Liver (tissue), 9 donors: ENCODE results near the gene HLCS. TPM values are rescaled to one million over a fixed set of nuclear protein-coding genes. Genes with fewer than 3 reads are reported as not detected.

ENCODE experiments used
- DNase-seq: peaks from one replicate; pipeline ENCODE4 v3.0.0-alpha.2; 2017; ENCODE audit warnings: low spot score
- H3K27ac ChIP-seq, 2 donors: one replicate each; pipeline ENCODE4 v1.7.0; 2013; ENCODE audit warnings: inconsistent platforms in 2 of 2, low read length in 2 of 2, control low read depth in 1 of 2, low read depth in 1 of 2, mild to moderate bottlenecking in 1 of 2
- H3K27me3 ChIP-seq, 4 donors: one replicate each; pipeline versions ENCODE4 v1.6.1 to v1.7.0; 2013; ENCODE audit warnings: low read length in 3 of 4, inconsistent platforms in 1 of 4, mild to moderate bottlenecking in 1 of 4, moderate library complexity in 1 of 4; ENCODE audit not compliant: control insufficient read depth in 4 of 4, insufficient read depth in 4 of 4
- H3K36me3 ChIP-seq, 4 donors: one replicate each; pipeline versions ENCODE4 v1.6.1 to v1.7.0; 2013; ENCODE audit warnings: low read length in 3 of 4, mild to moderate bottlenecking in 3 of 4, low read depth in 1 of 4, moderate library complexity in 1 of 4; ENCODE audit not compliant: control insufficient read depth in 4 of 4, insufficient read depth in 3 of 4
- H3K4me1 ChIP-seq, 4 donors: one replicate each; pipeline versions ENCODE4 v1.6.1 to v1.7.0; 2013; ENCODE audit warnings: low read length in 3 of 4, mild to moderate bottlenecking in 3 of 4, moderate library complexity in 1 of 4; ENCODE audit not compliant: control insufficient read depth in 4 of 4, insufficient read depth in 4 of 4
- H3K4me3 ChIP-seq, 3 donors: one replicate each; pipeline versions ENCODE4 v1.6.1 to v1.7.0; 2013; ENCODE audit warnings: low read length in 3 of 3, control low read depth in 1 of 3, low read depth in 1 of 3, mild to moderate bottlenecking in 1 of 3
- H3K9ac ChIP-seq, 2 donors: one replicate each; pipeline ENCODE4 v1.7.0; 2013; ENCODE audit warnings: low read length in 2 of 2, mild to moderate bottlenecking in 2 of 2, moderate library complexity in 2 of 2, control low read depth in 1 of 2, low read depth in 1 of 2
- H3K9me3 ChIP-seq, 4 donors: one replicate each; pipeline versions ENCODE4 v1.6.1 to v1.7.0; 2013; ENCODE audit warnings: low read length in 3 of 4; ENCODE audit not compliant: control insufficient read depth in 4 of 4
- ATF3 ChIP-seq: IDR thresholded peaks from 2 replicates; pipeline ENCODE4 v1.6.1; 2016; ENCODE audit warnings: antibody characterized with exemption
- CTCF ChIP-seq: fragments of 150-350 bp; IDR thresholded peaks from 2 replicates; pipeline ENCODE4 v1.5.1; 2017; ENCODE audit warnings: improper control_type of control experiment, low read depth, low read length; ENCODE audit not compliant: missing input control
- EGR1 ChIP-seq, 2 donors: IDR thresholded peaks; 2 replicates each; pipeline ENCODE4 v1.6.1; 2016 to 2018; ENCODE audit warnings: antibody characterized with exemption in 2 of 2, low read depth in 2 of 2
- FOXA1 ChIP-seq: IDR thresholded peaks from 2 replicates; pipeline ENCODE4 v1.6.1; 2016; ENCODE audit warnings: antibody characterized with exemption
- FOXA2 ChIP-seq: IDR thresholded peaks from 2 replicates; pipeline ENCODE4 v1.6.1; 2016; ENCODE audit warnings: antibody characterized with exemption
- GABPA ChIP-seq, 2 donors: IDR thresholded peaks in 1 of 2; conservative IDR thresholded peaks in 1 of 2; 2 replicates each; pipeline ENCODE4 v1.6.1; 2016; ENCODE audit warnings: antibody characterized with exemption in 2 of 2, mild to moderate bottlenecking in 1 of 2, moderate library complexity in 1 of 2
- HNF4A ChIP-seq, 2 donors: conservative IDR thresholded peaks; 2 replicates each; pipeline ENCODE4 v1.6.1; 2016; ENCODE audit warnings: antibody characterized with exemption in 2 of 2, mild to moderate bottlenecking in 2 of 2
- HNF4G ChIP-seq: IDR thresholded peaks from 2 replicates; pipeline ENCODE4 v1.6.1; 2016; ENCODE audit warnings: antibody characterized with exemption
- JUND ChIP-seq, 2 donors: IDR thresholded peaks; 2 replicates each; pipeline ENCODE4 v1.6.1; 2016; ENCODE audit warnings: antibody characterized with exemption in 2 of 2
- NR2F2 ChIP-seq: IDR thresholded peaks from 2 replicates; pipeline ENCODE4 v1.6.1; 2016; ENCODE audit warnings: antibody characterized with exemption
- RAD21 ChIP-seq, 2 donors: IDR thresholded peaks; 2 replicates each; pipeline ENCODE4 v1.6.1; 2016; ENCODE audit warnings: antibody characterized with exemption in 2 of 2, mild to moderate bottlenecking in 2 of 2
- RXRA ChIP-seq, 2 donors: IDR thresholded peaks; 2 replicates each; pipeline ENCODE4 v1.6.1; 2017 to 2018; ENCODE audit warnings: antibody characterized with exemption in 2 of 2, mild to moderate bottlenecking in 1 of 2
- SP1 ChIP-seq: IDR thresholded peaks from 2 replicates; pipeline ENCODE4 v1.6.1; 2018; ENCODE audit warnings: antibody characterized with exemption, mild to moderate bottlenecking
- TAF1 ChIP-seq: conservative IDR thresholded peaks from 2 replicates; pipeline ENCODE4 v1.6.1; 2016; ENCODE audit warnings: antibody characterized with exemption, mild to moderate bottlenecking
- YY1 ChIP-seq: IDR thresholded peaks from 2 replicates; pipeline ENCODE4 v1.6.1; 2016; ENCODE audit warnings: antibody characterized with exemption, mild to moderate bottlenecking
- ZBTB33 ChIP-seq: IDR thresholded peaks from 2 replicates; pipeline ENCODE4 v1.6.1; 2016; ENCODE audit warnings: antibody characterized with exemption
- WGBS: extraction: QIAGEN DNeasy Blood & Tissue Kit; methylation state at CpG from one replicate; pipeline ENCODE4 v1.1.7; 2013; 5-methylcytosine and 5-hydroxymethylcytosine counted together
- polyA plus RNA-seq, 2 donors: library from polyadenylated mRNA; stranded (reverse) in 1 of 2; unstranded in 1 of 2; fragments of 200-250 nt in 1 of 2; fragments of >200 nt in 1 of 2; fragmentation: Nextera tagmentation in 1 of 2; extraction: Ambion mirVana in 1 of 2; gene quantifications; one replicate each; pipeline versions ENCODE4 v1.2.1 to v1.2.3, GENCODE V29; 2013 to 2015
- total RNA-seq, 2 donors: library from RNA; depleted of rRNA; stranded (reverse); fragments of >200 nt; gene quantifications; one replicate each; pipeline ENCODE4 v1.2.3, GENCODE V29; 2014
- TF ChIP-seq, protein P1 (sequence below): IDR thresholded peaks from 2 replicates; pipeline ENCODE4 v1.6.1; 2016; ENCODE audit warnings: antibody characterized with exemption
- TF ChIP-seq, protein P2 (sequence below): IDR thresholded peaks from 2 replicates; pipeline ENCODE4 v1.6.1; 2016; ENCODE audit warnings: antibody characterized with exemption, mild to moderate bottlenecking
- donor health status: healthy.
- donor health status: healthy.
- donor health status: healthy.
- donor health status: healthy.
- donor health status: healthy.

The HLCS gene
- total and polyA plus RNA-seq, 4 donors, result 6.6 to 22.5 (median 8.3) TPM

DNA sequence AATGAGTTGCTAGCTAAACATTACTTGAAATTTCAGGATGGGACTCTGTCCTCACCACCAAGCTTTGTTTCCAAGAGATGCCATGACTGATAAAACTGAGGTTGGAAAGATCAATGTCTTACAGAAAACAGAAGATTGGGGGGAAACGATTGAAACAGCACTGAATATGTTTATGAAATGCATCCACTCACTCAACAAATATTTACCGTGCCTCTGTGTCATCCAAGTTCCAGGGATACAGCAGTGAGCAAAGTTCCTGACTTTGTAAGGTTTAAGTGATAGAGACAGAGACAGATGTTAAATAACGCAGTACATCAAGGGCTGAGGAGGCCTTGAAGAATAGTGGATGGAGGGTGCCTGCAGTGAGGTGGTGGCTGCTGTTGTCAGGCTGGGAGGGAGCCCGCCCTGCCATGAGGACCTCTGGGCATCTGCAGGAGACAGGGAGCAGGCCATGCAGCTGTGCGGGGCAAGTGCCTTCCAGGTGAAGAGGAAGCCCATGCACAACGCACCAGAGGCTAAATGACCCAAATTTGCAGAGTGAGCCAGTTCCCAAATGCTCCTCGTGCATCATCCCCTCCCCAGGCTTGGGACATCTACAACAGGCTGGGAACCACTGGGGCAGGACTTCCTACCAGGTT is 108.0 kb downstream of the HLCS start:
- no peaks in the 10 kb centered on the region for H3K9me3 ChIP-seq
- H3K9ac ChIP-seq, result no peak overlapping the region
- TF ChIP-seq NR2F2 (no peak), CTCF (no peak), TAF1 (no peak), RXRA (IDR thresholded peaks at IDR 0.05) (peak; percentile 11 to 60), HNF4G (no peak), ATF3 (no peak), JUND (IDR thresholded peaks at IDR 0.05) (peak in 1 of 2 donors; percentile 60), FOXA2 (peak; percentile 27), FOXA1 (peak; percentile 22), HNF4A (conservative IDR thresholded peaks at IDR 0.05) (peak; percentile 49 to 63), GABPA (IDR thresholded peaks at IDR 0.05 in 1 of 2, conservative IDR thresholded peaks at IDR 0.05 in 1 of 2) (no peak), ZBTB33 (no peak), RAD21 (IDR thresholded peaks at IDR 0.05) (peak in 1 of 2 donors; percentile 8)
- TF ChIP-seq, protein P1, sequence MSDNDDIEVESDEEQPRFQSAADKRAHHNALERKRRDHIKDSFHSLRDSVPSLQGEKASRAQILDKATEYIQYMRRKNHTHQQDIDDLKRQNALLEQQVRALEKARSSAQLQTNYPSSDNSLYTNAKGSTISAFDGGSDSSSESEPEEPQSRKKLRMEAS, result no peak
- TF ChIP-seq, protein P2, sequence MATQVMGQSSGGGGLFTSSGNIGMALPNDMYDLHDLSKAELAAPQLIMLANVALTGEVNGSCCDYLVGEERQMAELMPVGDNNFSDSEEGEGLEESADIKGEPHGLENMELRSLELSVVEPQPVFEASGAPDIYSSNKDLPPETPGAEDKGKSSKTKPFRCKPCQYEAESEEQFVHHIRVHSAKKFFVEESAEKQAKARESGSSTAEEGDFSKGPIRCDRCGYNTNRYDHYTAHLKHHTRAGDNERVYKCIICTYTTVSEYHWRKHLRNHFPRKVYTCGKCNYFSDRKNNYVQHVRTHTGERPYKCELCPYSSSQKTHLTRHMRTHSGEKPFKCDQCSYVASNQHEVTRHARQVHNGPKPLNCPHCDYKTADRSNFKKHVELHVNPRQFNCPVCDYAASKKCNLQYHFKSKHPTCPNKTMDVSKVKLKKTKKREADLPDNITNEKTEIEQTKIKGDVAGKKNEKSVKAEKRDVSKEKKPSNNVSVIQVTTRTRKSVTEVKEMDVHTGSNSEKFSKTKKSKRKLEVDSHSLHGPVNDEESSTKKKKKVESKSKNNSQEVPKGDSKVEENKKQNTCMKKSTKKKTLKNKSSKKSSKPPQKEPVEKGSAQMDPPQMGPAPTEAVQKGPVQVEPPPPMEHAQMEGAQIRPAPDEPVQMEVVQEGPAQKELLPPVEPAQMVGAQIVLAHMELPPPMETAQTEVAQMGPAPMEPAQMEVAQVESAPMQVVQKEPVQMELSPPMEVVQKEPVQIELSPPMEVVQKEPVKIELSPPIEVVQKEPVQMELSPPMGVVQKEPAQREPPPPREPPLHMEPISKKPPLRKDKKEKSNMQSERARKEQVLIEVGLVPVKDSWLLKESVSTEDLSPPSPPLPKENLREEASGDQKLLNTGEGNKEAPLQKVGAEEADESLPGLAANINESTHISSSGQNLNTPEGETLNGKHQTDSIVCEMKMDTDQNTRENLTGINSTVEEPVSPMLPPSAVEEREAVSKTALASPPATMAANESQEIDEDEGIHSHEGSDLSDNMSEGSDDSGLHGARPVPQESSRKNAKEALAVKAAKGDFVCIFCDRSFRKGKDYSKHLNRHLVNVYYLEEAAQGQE, result no peak
- no peaks in the 10 kb centered on the region for H3K27me3 ChIP-seq
- peak overlapping the region; percentile 45 for H3K27ac ChIP-seq
- H3K4me3 ChIP-seq, result no peak overlapping the region
- H3K36me3 ChIP-seq, result no peaks in the 10 kb centered on the region
- peaks cover 14 to 43% (median 30%) of the 10 kb centered on the region in 4 donors for H3K4me1 ChIP-seq
- no peak for DNase-seq
- WGBS, result 62% methylated on average over 7 of the region's 7 CpGs

DNA sequence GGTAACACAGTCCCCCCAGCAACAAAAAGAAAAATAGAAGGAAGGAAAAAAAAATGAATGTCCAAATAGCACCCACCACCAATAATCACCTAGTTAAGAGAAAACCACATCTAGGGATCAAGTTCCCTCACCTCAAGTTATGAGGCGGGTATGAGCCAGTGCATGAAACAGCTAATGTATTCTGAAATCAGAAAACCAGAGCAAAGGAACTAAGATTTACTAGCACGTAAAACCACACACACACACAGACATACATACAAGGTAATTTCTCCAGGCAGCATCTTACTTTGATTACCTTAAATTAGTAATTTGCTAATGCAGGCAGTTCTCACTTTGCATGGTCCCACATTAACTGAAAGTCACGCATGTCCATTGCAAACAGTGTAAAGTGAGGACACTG is 109.8 kb downstream of the HLCS start:
- no peak overlapping the region for H3K4me3 ChIP-seq
- no peak for DNase-seq
- H3K36me3 ChIP-seq, result no peaks in the 10 kb centered on the region
- H3K27me3 ChIP-seq, result no peaks in the 10 kb centered on the region
- 93% methylated on average over 3 of the region's 3 CpGs for WGBS
- peaks cover 14 to 38% (median 22%) of the 10 kb centered on the region in 4 donors for H3K4me1 ChIP-seq
- H3K9me3 ChIP-seq, result no peaks in the 10 kb centered on the region
- no peak overlapping the region for H3K27ac ChIP-seq
- no peak overlapping the region for H3K9ac ChIP-seq
- TF ChIP-seq HNF4G (no peak), YY1 (no peak), FOXA2 (no peak), FOXA1 (no peak), TAF1 (no peak), SP1 (no peak), NR2F2 (no peak), EGR1 (IDR thresholded peaks at IDR 0.05; ENCODE audit: low read depth in 2 of 2) (no peak), GABPA (IDR thresholded peaks at IDR 0.05 in 1 of 2, conservative IDR thresholded peaks at IDR 0.05 in 1 of 2) (no peak), ATF3 (no peak)
- TF ChIP-seq, protein P2, result no peak
- TF ChIP-seq, protein P1, result no peak
